GM19455 (cell line): ENCODE measurements around the gene TK2.
"Not testable (repeated sequence)": the region's sequence is repeated elsewhere in the genome, so short reads cannot be mapped to it uniquely, and the experiment has no call there.

ENCODE experiments used
- ATAC-seq: cut with Tn5 transposase; IDR thresholded peaks from one replicate; pipeline ENCODE4 v1.9.1; 2021; ENCODE audit not compliant: unreplicated experiment

Gene TK2

DNA sequence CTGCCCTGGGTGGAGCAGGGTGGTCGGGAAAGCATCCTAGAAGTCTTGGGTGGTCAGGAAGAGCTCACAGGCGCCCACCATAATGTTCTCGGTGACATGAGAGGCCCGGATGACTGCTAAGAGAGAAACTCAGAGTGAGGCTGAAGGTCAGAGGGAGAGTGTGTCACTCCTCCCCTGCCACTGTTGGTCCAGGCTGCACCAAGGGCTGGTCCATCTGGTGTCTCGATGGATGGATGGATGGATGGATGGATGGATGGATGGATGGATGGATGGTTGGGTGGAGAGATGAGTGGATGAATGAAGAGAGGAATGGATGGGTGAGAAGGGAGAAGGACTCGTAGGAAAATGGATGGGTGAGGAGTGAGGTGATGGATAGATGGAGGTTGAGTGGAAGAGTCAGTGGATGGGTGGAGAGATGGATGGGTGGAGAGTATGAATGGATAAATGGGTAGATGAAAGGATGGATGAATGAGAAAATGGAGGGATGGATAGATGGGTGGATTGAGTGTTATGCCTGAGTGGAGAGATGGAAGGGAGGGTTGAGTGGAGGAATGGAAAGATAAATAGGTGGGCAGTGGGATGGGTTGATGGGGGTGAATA is 79.9 kb downstream of the TK2 start:
- no peak for ATAC-seq

- no peak for ATAC-seq
Measured at GRCh38 chr16:66469291-66469946, 80.5 kb downstream of the TK2 start.

- ATAC-seq = no peak
Measured at GRCh38 chr16:66468321-66468965, 81.5 kb downstream of the TK2 start.

DNA sequence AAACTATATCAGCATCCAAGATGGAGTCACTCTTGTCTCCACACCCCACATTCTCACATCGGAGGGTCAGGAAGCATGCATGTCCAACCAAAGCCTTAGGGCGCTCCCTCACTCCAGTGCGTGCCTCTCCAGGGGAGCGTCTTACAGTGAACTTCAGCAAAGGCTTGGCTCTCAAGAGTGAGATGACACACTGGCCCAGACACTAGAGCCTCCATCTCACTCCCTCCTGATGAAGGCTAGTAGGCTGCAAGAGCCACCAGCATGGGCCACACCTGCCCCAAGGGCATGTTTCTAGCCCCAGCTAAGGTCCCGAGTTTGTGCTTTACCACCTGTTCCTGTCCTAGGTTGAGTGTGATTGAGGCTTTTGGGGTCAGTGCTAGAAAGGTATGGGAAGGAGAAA is 82.3 kb downstream of the TK2 start:
- no peak for ATAC-seq

- ATAC-seq = not testable (repeated sequence)
Measured at GRCh38 chr16:66466636-66467035, 83.3 kb downstream of the TK2 start.

GRCh38 chr16:66465946-66466345 is 84.0 kb downstream of the TK2 start:
- not testable (repeated sequence) for ATAC-seq

- no peak for ATAC-seq
Measured at GRCh38 chr16:66462912-66463311, 87.0 kb downstream of the TK2 start.

- no peak for ATAC-seq
Measured at GRCh38 chr16:66460703-66461102, 89.2 kb downstream of the TK2 start.

- ATAC-seq = no peak
Measured at GRCh38 chr16:66459878-66460277, 90.0 kb downstream of the TK2 start.

GRCh38 chr16:66458853-66459252 is 91.1 kb downstream of the TK2 start:
- ATAC-seq = no peak

GRCh38 chr16:66458292-66458691 is 91.6 kb downstream of the TK2 start:
- no peak for ATAC-seq
